ENCODE results near the gene DOK5.

DOK5 gene

DNA sequence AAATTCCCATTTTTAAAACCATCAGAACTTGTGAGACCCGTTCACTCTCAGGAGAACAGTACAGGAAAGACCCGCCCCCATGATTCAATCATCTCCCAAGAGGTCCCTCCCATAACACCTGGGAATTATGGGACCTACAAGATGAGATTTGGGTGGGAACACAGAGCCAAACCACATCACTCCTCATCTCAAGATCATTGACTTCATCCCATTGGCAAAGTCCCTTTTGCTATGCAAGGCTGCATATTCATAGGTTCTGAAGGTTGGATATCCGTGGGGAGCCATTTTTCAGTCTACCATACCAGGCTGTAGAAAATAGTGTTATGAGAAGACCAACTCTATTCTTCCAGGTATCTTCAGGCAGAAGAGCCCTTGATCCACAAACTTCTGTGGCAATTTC, 219.1 kb downstream of the DOK5 start:
- no peak for DNase-seq (ENCODE audit: low spot score)

DNA sequence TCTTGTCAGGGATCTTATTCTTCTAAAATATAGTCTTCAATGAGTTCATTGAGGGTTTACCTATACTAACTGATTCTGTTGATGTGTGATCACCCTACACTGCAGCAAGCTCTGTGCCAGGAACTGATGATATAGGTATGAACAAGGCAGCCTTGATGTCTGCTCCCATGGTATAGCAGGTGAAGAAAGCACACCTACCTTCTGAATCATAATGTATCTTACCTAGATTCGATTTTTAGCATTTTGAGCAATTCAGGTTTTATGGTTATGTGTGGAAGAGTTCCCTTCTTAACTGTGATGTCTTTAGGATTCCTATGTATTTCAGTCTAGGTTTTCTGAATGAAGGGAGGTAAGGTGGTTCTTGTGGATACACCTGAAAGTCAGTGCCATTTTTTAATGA, 223.0 kb downstream of the DOK5 start:
- DNase-seq (ENCODE audit: low spot score): no peak

All from Ammon's horn (tissue), 1 donor.